ENCODE data around the gene MARK3. TPM values are rescaled to one million over a fixed set of nuclear protein-coding genes. Genes with fewer than 3 reads are reported as not detected.

The MARK3 gene
- 34.1 and 42.4 TPM in 2 replicates for total RNA-seq

GRCh38 chr14:103385152-103385928, at the start of gene MARK3:
MARK3 (plus strand) TSS chr14:103385415; CDS start chr14:103386030, 615 bp downstream.

DNA sequence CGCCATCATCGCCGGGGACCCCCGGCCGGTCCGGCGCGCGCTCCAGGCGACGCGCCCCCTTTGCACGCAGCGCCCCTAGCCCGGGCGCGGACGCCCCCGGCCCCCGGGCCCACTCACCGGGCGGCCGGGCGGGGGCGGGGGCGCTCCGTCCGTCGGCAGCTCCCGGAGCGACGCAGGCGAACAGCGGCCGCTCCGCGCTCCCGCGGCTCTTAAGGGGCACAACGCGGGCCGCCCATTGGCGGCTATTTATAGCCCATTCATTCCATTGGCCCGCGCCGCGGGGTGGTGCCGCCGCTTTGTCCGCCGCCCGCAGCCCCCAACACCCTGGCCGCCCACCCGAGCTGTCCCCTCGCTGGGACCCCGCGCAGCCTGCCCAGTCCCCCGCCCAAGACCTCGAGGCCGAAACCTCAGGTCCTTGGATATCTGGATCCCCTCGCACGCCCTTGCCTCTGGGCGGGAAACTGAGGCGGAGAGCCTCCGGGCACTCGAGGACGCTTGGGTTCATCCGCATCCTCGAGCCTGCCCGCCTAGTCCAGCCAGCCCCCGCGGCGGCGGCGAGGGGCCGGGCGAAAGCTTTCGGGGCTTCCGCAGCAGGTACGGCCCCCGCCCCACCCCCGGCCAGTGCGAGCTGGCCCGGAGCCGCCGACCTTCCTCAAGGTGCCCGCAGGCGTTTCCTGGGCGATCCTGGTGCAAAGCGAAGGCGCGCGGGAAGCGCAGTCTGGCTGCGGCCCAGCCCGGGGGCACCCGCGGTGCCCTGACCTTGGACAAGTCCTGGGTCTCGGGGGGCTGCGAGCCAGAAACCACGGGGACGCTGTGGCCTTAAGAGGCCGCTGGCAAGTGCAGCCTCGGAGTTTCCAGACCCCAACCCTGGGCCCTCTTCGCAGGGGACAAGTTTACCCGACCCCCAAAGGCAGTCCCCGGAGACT, 137.7 kb downstream of the MARK3 start, which contains the start of gene CKB:
TSS of gene CKB (minus strand) at position 182 of the 926 bp plus-strand sequence. CDS start 337 bp downstream, outside the sequence.

GRCh38 chr14:103528587-103529382, 143.6 kb downstream of the MARK3 start, which contains the start of gene TRMT61A:
TRMT61A (plus strand) TSS chr14:103529196; CDS start chr14:103529979, 783 bp downstream.

Other genes starting within 250 kb of the MARK3 start
- gene EIF5, start 51.2 kb upstream of the MARK3 start, total RNA-seq, result 148 and 215 TPM in 2 replicates
- 137 and 447 TPM in 2 replicates for gene CKB, start 137.4 kb downstream of the MARK3 start, total RNA-seq
- gene TRMT61A, start 143.8 kb downstream of the MARK3 start, total RNA-seq, result 11.9 and 12.7 TPM in 2 replicates
- gene BAG5, start 177.2 kb downstream of the MARK3 start, total RNA-seq, result 16.0 and 26.4 TPM in 2 replicates
- gene COA8, start 177.5 kb downstream of the MARK3 start, total RNA-seq, result 20.2 and 46.9 TPM in 2 replicates
- gene KLC1, start 243.8 kb downstream of the MARK3 start, total RNA-seq, result 131 and 180 TPM in 2 replicates